Measurements from ENCODE around the gene EYA4. TPM values are rescaled to one million over a fixed set of nuclear protein-coding genes. Genes with fewer than 3 reads are reported as not detected.

Gene EYA4
- total and polyA plus RNA-seq, 7 donors = 0.01 to 8.6 (median 0.82) TPM; not detected in 2

DNA sequence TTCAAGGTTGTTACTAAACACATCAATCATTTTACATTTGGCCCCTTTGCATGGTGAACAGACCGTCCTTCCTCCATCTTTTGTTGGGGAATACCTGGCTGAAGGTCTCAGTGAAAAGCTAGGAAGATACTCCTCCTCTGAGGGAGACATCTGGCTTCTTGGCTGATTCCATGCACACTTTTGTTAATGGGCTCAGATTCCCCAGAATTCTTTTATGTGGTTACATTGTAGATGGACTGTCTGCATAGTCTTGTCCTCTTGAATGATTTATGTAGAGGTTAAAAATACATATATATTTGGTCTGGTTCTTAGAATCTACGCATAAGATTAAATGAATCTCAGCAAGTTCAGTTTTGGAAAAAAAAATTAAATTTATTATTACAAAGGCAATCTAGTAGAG, 167.0 kb downstream of the EYA4 start:
- TF ChIP-seq, protein P1, sequence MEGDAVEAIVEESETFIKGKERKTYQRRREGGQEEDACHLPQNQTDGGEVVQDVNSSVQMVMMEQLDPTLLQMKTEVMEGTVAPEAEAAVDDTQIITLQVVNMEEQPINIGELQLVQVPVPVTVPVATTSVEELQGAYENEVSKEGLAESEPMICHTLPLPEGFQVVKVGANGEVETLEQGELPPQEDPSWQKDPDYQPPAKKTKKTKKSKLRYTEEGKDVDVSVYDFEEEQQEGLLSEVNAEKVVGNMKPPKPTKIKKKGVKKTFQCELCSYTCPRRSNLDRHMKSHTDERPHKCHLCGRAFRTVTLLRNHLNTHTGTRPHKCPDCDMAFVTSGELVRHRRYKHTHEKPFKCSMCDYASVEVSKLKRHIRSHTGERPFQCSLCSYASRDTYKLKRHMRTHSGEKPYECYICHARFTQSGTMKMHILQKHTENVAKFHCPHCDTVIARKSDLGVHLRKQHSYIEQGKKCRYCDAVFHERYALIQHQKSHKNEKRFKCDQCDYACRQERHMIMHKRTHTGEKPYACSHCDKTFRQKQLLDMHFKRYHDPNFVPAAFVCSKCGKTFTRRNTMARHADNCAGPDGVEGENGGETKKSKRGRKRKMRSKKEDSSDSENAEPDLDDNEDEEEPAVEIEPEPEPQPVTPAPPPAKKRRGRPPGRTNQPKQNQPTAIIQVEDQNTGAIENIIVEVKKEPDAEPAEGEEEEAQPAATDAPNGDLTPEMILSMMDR (IDR thresholded peaks at IDR 0.05) = no peak
- TF ChIP-seq POLR2AphosphoS5 (IDR thresholded peaks at IDR 0.05) = no peak
- TF ChIP-seq EP300 (IDR thresholded peaks at IDR 0.05) = no peak
- no peak for TF ChIP-seq POLR2A (IDR thresholded peaks at IDR 0.05)
- WGBS, 2 donors = 83 to 90% methylated on average over 2 of the region's 2 CpGs
- Histone ChIP-seq H3K4me3 (no peak overlapping the region), H3K4me1 (no peaks in the 10 kb centered on the region), H3K27ac (no peak overlapping the region), H3K9me3 (no peaks in the 10 kb centered on the region), H3K27me3 (no peaks in the 10 kb centered on the region), H3K36me3 (no peaks in the 10 kb centered on the region)
- intact Hi-C loops (cut with DNase I) = no loop called here
- no peak for DNase-seq

DNA sequence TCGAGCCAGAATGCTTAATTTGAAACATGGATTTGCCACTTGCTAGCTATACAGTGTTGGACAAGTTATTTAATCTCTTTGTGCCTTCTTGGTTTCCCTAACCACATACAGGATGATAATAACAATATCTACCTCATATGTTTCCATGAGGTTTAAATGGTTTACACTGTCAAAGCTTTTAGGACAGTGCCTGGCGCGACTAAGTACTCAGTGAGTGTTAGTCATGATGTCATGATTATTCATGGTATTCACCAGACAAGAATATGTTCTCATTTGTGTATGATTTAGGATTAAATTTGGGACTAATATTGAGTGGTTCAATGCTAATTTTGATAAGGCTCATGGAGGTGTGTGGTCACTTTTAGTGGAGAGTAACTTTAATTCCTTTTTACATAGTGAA, 167.4 kb downstream of the EYA4 start:
- no peak overlapping the region for H3K27ac ChIP-seq
- H3K27me3 ChIP-seq = no peaks in the 10 kb centered on the region
- DNase-seq = no peak
- no peaks in the 10 kb centered on the region for H3K9me3 ChIP-seq
- H3K4me3 ChIP-seq = no peak overlapping the region
- no peaks in the 10 kb centered on the region for H3K36me3 ChIP-seq
- WGBS, 2 donors = 89 to 94% methylated on average over 3 of the region's 3 CpGs
- no peak for TF ChIP-seq POLR2A (IDR thresholded peaks at IDR 0.05)
- TF ChIP-seq, protein P1 (IDR thresholded peaks at IDR 0.05) = no peak
- no peak for TF ChIP-seq POLR2AphosphoS5 (IDR thresholded peaks at IDR 0.05)
- no peak for TF ChIP-seq EP300 (IDR thresholded peaks at IDR 0.05)
- no peaks in the 10 kb centered on the region for H3K4me1 ChIP-seq
- intact Hi-C loops (cut with DNase I) = no loop called here

DNA sequence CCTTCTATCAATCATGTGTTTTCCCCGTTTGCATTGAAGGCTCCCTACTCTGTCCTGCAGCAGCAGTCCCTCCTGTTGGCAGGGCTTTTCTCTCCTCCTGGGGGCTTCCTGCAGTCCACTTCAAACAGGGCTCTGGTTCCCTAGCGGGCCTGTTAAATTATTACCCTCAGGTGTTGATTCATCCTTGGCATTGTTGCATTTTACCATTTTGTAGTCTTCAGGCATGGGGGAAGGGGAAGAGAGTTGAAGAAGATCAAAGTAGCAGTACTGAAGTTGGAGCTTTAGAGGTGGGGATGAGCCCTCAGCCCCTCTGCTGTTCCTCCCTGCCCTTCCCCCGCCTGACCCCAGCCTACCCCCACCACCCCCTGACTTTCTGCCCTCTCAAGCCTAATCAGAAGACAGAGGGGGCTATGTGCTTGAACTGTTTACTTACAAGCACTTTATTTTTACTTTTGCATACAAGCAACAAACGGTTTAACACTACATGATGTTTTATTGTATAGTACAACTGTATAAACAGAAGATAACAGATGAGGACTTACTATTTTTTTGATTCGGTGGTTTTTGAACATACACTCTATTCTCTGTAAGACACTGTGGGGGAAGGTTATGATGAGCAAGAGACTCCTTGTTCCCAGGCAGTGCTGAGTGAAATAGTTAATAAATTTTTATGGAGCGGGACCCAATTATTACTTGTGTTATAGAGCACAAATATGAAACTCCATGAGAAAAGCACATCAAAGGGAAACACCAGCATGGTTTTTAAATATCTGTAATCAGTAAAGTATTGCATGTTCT, 169.7 kb downstream of the EYA4 start:
- Histone ChIP-seq H3K4me1 (no peaks in the 10 kb centered on the region), H3K36me3 (no peaks in the 10 kb centered on the region), H3K4me3 (no peak overlapping the region), H3K27ac (no peak overlapping the region), H3K27me3 (no peaks in the 10 kb centered on the region), H3K9me3 (no peaks in the 10 kb centered on the region)
- no peak for TF ChIP-seq EP300 (IDR thresholded peaks at IDR 0.05)
- no peak for TF ChIP-seq POLR2AphosphoS5 (IDR thresholded peaks at IDR 0.05)
- TF ChIP-seq, protein P1 (IDR thresholded peaks at IDR 0.05) = no peak
- no peak for TF ChIP-seq POLR2A (IDR thresholded peaks at IDR 0.05)
- intact Hi-C loops (cut with DNase I) = no loop called here
- 31 to 59% methylated on average over 6 of the region's 6 CpGs for WGBS, 2 donors
- DNase-seq = no peak

DNA sequence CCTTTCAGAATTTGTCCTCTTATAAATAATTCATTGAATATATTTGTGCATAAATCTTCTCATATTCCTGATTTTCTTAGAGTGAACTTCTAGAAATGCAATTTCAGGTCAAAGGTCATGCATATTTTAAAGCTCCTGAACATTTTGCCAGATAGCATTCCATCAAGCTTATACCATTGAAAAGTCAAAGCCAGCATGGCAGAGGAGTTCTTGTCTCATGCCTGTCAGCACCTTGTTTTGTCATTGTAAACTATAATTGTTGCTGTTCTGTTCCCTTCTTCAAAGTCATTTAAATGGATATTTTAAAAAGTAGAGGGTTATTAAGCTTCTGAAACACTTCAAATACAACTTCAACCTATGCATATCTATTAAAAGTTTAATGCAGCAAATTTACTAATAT, 170.6 kb downstream of the EYA4 start:
- H3K27me3 ChIP-seq = no peaks in the 10 kb centered on the region
- TF ChIP-seq POLR2A (IDR thresholded peaks at IDR 0.05) (no peak), POLR2AphosphoS5 (IDR thresholded peaks at IDR 0.05) (no peak), EP300 (IDR thresholded peaks at IDR 0.05) (no peak)
- TF ChIP-seq, protein P1 (IDR thresholded peaks at IDR 0.05) = no peak
- H3K4me1 ChIP-seq = no peaks in the 10 kb centered on the region
- H3K27ac ChIP-seq = no peak overlapping the region
- no peaks in the 10 kb centered on the region for H3K9me3 ChIP-seq
- no peak overlapping the region for H3K4me3 ChIP-seq
- intact Hi-C loops (cut with DNase I) = no loop called here
- H3K36me3 ChIP-seq = no peaks in the 10 kb centered on the region
- DNase-seq = no peak

DNA sequence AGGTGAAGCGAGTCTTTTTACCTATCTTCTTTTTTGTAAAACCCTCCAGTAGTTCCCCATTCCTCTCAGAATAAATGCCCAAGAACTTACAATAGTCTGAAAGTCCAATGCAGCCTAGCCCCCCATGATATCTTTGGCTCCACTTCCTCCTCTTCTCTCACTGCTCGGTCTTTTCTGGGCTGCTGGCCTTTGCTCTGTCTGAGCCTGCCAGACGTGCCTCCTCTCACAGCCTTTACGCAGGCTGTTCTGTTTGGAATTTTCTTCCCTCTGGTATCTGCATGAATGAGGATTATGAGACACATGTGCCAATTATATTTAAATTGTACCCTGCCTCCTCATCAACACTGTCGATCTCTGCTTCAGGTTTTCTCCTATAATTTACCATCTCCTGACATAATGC, 174.1 kb downstream of the EYA4 start:
- Histone ChIP-seq H3K9me3 (no peaks in the 10 kb centered on the region), H3K27ac (no peak overlapping the region), H3K4me3 (no peak overlapping the region), H3K36me3 (no peaks in the 10 kb centered on the region), H3K27me3 (no peaks in the 10 kb centered on the region), H3K4me1 (no peaks in the 10 kb centered on the region)
- intact Hi-C loops (cut with DNase I) = no loop called here
- WGBS, 2 donors = 80 to 83% methylated on average over 5 of the region's 5 CpGs
- TF ChIP-seq POLR2AphosphoS5 (IDR thresholded peaks at IDR 0.05) (no peak), EP300 (IDR thresholded peaks at IDR 0.05) (no peak)
- no peak for DNase-seq
